Hippocampal formation (tissue), 2 donors: ENCODE data around the gene ZNF148.

Source experiments
- DNase-seq, 2 donors: peaks; one replicate each; lab custom pipeline; 2025; lab: John Stamatoyannopoulos, UW

ZNF148 gene

GRCh38 chr3:125220727-125221429 is 154.2 kb downstream of the ZNF148 start:
- DNase-seq = no peak

- DNase-seq = no peak
These were observed 154.9 kb downstream of the ZNF148 start for GRCh38 chr3:125220183-125220582.

DNA sequence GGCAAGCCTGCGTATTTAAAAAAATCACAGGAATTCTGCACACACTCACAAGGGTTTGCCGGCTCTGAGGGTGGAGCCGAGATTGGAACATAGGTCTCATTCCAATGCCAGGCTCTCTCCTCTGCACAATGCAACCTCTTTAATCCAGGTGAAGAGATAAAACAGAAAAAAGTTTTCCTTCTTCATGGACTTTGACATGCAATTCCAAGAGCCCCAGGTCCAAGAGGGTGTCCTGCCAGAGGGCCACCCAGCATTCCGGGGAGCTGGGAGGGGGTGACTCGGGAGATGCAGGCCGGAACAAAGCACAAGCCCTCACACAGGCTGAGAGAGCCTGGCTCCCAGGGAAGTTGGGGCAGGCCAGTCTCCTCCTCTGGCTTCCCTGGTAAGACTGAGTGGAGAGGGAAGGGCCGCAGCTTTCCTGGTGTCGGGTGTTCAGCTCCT is 155.8 kb downstream of the ZNF148 start:
- no peak for DNase-seq

DNA sequence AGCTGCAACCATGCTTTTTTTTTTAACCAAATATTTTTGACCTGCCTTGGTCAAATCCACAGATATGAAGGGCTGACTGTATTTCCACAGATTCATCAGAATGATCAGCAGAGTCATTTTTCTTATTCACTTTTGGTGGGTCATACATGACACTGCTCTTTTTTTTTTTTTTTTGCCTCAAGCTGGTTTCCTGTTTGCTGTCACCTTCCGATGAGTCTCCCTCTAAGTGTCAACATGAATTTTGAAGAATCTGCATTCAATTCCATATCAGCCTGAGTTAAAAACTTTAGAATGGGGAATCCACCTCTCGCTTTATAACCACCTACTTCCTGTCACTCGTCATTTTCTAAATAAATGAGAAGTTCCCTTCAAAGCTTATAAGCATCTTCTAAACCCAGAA is 160.4 kb downstream of the ZNF148 start:
- DNase-seq = no peak

DNA sequence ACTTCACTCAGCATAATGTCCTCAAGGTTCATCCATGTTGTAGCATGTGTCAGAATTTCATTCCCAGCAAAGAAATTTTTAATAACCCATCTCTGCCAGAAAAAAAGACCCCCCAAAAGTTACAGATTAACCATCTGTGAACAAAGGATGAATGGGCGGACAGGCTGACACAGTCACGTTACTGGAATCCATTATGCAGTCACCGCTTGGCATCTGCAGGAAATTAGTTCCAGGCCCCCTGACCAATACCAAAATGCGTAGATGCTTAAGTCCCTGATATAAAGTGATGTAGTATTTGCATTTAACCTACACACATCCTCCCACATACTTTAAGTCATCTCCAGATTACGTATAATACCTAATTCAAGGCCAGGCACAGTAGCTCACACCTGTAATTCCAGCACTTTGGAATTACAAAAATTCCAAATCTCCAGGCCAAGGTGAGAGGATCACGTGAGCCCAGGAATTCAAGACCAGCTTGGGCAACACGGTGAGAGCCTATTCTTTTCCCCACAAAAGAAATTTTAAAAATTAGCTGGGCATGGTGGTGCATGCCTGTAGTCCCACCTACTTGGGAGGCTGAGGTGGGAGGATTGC is 161.1 kb downstream of the ZNF148 start:
- DNase-seq = no peak

DNA sequence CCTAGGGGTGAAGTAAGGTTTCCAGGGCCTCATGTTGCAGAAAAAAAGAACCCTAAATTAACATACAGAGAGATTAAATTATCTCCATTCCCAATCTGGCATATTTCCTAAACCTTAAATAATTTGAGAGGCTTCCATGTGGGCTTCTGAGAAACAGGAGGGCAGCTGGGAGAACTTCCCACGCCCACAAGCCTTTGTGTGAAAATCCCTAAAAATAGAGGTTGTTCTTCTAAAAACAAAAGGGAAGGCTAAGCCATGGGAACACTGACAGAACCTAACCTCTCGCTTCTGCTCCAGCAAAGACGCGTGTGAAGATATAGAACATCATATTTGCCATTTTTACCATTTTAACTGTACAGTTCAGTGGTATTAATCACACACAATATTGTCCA is 161.8 kb downstream of the ZNF148 start:
- DNase-seq = no peak

DNA sequence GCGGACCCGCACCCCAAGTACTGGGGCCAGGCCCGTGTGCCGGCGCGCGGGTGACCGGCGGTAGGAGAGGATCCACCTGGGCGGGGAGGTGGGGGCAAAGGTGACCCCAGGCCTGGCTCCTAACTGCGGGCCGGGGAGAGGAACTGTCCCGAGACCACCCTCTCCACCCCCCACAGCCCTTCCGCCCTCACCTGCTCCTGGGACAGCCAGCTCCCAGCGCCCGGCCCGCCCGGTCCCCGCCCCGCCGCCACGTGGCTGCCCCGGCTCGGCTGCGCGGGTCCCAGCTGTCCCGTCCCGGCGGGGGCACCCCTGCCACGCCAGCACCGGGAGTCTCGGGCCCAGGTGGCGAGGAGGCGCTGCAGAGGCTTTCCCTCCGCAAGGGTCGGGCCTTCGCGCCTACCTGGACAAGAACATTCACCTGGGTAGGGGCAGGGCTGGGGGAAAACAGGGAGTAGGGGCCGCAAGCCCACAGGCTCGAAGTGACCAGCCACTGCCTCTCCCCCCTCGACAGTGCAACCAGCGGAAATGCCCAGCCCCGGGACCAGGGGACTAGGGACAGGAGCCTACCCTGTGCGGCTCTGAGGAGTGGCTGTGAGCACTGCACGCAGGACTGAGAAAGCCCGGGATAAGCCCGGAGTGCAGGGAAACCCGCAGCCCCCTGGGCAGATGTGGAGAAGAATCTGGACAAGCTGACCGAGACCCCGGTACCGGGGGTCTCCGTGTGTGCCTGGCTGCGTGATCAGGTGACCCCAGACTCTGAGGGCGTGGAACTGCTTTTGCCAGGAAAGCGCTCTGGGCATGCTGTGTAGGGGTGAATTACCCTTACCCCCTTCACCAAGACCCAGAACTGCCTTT is 162.4 kb downstream of the ZNF148 start, which contains the start of gene SLC12A8:
Gene SLC12A8, minus strand, starts transcription at position 240 of the 855 bp plus-strand sequence. CDS start 1,399 bp downstream, outside the sequence.
- no peak for DNase-seq

DNA sequence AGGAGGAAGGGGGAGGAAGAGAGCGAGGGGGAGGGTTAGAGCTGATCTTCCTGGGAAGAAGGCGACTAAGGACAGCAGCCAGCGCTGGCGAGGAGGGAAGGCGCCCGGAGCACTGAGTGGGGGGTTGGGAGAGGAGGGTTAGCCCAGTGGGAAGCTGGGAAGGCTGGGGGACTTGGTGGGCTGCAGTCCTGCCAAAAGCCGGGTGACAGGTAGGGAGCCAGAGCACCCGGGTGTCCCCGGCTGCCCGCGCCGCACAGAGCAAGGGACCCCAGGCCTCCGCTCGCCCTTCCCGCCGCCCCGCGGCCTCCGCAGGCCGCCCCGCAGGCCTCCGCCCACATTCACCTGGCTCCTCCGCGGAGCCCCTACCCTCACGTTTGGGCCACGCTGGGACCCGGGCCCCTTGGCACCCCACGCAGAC is 163.0 kb downstream of the ZNF148 start:
- DNase-seq = no peak

DNA sequence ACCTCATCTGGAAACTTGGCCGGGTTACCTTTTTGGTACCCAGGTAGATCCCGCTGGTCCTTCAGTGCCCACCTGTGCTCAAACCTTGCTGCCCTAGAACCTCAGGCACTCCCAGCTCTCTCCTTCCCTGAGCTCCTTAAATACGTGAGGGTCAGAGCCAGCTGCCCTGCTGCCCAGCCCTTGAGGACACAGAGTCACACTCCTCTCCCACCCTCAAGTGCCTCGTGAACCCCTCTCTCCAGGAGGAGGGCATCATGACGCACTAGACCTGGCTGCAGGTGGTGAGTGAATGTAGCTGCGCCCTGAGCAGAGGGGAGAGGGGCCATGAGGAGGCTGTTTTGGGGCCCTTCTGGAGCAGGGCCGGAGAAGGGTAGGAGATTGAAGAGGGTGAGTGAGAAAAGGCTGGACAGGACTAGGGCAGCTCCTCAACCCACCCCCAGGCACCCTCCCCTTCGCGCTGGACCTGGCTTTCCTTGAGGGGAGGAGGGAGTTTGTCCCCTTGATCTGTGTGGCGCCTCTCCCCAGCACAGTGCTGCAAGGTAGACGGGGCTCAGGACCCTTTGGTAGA is 163.5 kb downstream of the ZNF148 start:
- DNase-seq = no peak

DNA sequence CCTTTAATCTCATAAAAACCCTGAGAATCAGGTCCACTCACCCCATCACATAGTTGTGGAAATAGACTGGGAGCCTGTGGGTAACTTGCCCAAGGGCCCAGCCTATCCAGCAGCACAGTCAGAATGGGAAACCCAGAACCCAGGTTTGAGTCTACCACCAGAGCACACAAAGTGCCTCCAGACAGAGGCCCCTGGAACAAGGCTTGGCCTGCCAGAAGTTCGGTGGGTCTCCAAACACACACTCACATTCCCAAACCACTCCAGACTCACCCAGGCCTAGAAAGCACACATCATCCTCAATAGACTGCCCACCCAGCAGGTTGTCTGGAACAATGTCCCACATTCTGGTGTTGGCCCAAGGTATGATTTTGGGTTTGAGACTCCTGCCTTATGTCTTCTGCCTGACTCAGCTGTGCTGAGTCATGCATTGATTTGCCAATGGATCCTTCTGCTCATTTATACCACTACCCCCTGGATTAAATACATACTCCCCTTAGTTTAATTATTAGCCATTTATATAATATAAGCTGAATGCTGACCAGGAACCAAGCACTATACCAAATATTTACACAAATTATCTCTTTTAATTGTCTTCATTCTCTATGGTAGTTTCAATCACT is 167.1 kb downstream of the ZNF148 start:
- DNase-seq = no peak

GRCh38 chr3:125207507-125207906 is 167.6 kb downstream of the ZNF148 start:
- no peak for DNase-seq

DNA sequence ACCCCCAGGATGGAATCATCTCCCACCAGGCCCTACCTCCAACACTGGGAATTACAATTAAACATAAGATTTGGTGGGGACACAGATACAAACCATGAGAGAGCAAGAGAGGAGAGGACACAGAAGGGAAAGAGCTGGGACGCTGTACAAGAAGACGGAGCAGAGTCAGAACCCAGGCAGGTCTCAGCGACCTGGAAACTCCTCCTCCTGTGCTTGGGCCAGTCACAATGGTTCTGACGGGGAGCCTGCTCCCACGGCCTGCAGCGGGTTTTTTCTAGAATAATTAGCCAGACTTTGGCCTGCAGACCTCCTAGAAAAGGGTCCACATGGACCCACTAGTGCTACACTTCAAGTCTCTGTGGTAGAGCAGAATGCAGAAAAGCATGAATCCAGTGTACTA is 168.2 kb downstream of the ZNF148 start:
- DNase-seq = no peak

- DNase-seq = no peak
These were observed 171.4 kb downstream of the ZNF148 start for GRCh38 chr3:125203731-125204130.

GRCh38 chr3:125202197-125202596 is 172.9 kb downstream of the ZNF148 start:
- DNase-seq = no peak

- no peak for DNase-seq
These were observed 174.4 kb downstream of the ZNF148 start for GRCh38 chr3:125200731-125201139.

GRCh38 chr3:125194849-125195601 is 180.1 kb downstream of the ZNF148 start:
- no peak for DNase-seq

DNA sequence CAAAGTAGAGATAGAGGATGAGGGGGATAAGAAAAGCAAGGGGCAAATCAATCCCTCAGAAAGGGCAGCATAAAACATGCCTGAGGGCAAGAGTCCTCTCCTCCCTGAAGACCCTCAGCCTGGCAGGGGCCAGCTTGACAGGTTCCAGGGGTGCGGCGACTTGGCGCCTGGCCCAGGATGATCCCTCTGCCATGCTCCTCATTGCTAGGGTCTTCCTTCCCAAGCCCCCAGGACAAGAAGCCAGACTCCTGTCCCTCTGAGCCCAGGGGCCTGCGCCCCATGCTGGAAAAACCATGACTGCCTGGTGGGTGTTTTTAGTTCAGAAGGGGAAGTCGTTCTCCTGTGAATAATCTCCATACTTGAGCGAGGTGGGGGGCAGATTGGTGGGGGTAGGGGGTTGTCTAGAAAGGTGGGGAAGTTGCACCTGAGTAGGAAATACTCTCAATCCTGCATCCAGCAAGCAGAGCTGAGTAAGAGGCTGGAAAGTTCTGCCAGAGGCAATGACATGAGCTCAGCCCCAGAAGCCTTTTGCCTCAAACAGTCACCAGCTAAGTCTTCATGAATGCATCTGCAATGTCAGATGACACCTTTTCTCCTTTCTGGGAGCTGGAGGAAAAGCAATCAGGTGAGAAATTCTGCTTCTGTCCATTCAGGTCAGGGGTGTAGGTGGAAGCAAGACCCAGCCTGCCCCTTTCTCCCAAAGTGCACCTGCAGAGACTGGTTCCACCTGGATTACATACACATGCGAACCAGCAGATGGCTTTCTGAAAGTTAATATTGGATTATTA is 180.9 kb downstream of the ZNF148 start:
- no peak for DNase-seq

DNA sequence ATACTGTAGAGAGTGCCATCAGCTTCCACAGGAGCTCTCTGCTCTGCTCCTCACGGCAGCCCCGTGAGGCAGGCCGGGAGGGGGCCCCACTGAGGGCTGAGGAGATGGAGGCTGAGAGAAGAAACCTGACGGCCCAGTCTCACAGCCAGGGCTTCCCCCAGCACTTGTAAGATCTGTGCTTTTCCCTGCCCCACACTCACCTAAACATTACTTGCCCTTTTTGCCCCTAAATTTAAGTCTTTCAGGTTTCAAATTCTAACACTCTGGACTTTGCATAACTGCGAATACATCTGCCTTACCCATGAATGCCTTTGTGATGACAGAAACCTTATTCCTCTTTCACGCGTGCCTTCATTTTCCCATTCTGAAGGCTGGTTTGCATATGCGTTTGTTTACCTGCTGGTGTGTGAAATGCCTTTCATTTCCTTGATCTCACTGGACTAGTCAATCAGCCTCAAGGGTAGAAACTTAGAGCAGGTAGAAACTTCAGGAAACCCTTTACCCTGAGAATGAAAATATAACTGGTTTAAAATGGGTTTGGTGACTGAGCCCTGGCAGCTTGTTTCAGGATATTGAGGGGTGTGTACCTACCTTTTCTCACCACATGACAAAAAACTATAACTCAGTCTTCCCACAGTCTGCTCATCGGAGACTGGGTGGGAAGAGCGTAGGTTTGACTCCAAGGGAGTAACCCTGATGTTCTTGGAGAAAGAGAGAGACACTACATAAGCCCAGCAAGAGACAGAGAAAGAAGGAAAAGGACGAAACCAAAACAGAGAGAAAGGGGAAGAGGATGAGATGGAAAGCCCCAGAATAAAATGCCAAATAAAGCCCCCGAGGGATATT is 182.7 kb downstream of the ZNF148 start:
- no peak for DNase-seq

GRCh38 chr3:125191730-125192129 is 183.4 kb downstream of the ZNF148 start:
- DNase-seq = no peak
